ENCODE measurements around the gene ZNRF1. TPM values are rescaled to one million over a fixed set of nuclear protein-coding genes. Genes with fewer than 3 reads are reported as not detected.

Gene ZNRF1
- total RNA-seq, 2 experiments from 2014 or later = 40.9 to 45.6 TPM

DNA sequence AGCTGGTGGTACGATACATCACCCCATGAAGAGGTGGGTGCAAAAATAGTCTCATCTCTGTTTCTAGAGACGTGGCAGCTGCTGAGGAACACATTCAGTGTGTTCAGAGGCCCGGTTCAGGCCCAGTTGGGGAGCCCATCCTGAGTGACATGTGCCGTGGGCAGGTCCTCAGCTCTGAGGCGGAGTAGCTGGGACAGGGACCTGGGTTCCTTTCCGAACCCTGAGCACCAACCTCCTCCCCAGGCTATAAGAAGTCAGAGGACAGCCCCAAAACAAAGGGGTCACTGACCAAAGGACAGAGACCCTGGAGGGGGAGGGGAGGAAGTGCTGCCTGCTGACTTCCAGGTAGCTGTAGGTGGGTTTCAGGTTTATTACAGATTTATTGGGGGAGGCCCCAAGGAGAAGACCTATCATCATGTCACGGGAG lies 112.7 kb downstream of the ZNRF1 start:
- Mint-ChIP-seq H3K4me1 (ENCODE audit: low read depth) (peaks cover 54% of the 10 kb centered on the region), H3K27ac (peak overlapping the region; percentile 85), H3K27me3 (peaks cover 7% of the 10 kb centered on the region), H3K36me3 (peaks cover 11% of the 10 kb centered on the region), H3K4me3 (peak overlapping the region; percentile 83), H3K9me3 (no peaks in the 10 kb centered on the region)
- POLR2A ChIA-PET = interaction anchor here (0.5 to 5.3 kb wide), 15 partner anchors 8 to 293 kb away, joined by 3 to 56 read pairs (median 4); partner anchors contain the start of genes WDR59 and ZNRF1
- no peak for DNase-seq
- intact Hi-C loops (cut with micrococcal nuclease) = loop anchor here (1.0 to 2.0 kb wide), 7 partner anchors 37 to 411 kb away; partner anchors contain the start of genes MLKL, WDR59 and ZFP1
- CTCF ChIA-PET = interaction anchor here (0.5 to 7.4 kb wide), 43 partner anchors 8 to 411 kb away, joined by 3 to 222 read pairs (median 6); partner anchors contain the start of genes FA2H, MLKL, WDR59 and ZNRF1

DNA sequence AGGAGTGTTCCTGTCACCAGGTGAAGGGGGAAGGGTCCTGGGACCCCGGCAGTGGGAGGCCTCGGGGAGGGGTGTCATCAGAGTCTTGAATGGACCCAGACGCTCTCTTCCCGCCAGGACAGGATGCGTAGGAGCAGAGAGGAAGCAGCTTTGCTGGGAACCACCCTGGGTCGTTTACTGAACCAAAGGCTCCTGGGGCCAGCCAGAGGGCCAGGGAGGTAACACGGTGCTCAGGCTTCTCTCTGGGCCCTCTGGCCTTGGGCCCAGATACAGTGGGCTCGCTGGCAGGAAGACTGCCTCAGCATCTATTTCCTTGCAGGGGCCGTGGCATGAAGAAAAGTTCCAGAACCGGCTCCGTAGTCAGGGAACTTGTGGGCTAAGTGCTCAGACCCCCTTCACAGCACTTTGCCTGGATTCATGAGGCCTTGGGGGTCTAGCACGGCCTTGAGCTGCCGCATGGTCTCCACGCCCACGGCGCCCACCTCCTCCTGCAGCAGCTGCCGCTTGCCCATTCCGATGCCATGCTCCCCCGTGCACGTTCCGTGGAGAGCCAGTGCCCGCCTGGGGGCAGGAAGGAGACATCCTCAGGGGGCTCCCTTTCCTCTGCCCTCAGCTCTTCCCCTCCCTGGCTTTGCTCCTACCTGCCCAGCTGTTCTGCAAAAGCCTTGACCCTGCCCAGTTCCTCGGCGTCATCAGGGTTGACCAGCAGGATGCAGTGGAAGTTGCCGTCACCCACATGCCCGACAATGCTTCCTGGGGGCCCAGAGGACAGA lies 113.3 kb downstream of the ZNRF1 start:
- peaks cover 7% of the 10 kb centered on the region for H3K27me3 Mint-ChIP-seq
- H3K4me1 Mint-ChIP-seq (ENCODE audit: low read depth) = peaks cover 48% of the 10 kb centered on the region
- intact Hi-C loops (cut with micrococcal nuclease) = loop anchor here (1.0 to 2.0 kb wide), 7 partner anchors 37 to 411 kb away; partner anchors contain the start of genes MLKL, WDR59 and ZFP1
- ChIA-PET POLR2A (interaction anchor here (0.8 to 5.3 kb wide), 7 partner anchors 12 to 127 kb away, joined by 3 to 56 read pairs (median 6); partner anchors contain the start of genes WDR59 and ZNRF1), CTCF (interaction anchor here (0.5 to 7.4 kb wide), 31 partner anchors 10 to 385 kb away, joined by 3 to 222 read pairs (median 6); partner anchors contain the start of genes FA2H, WDR59 and ZNRF1)
- H3K4me3 Mint-ChIP-seq = peak overlapping the region; percentile 10
- DNase-seq = no peak
- H3K36me3 Mint-ChIP-seq = peaks cover 10% of the 10 kb centered on the region
- H3K9me3 Mint-ChIP-seq = no peaks in the 10 kb centered on the region
- H3K27ac Mint-ChIP-seq = peak overlapping the region; percentile 85

DNA sequence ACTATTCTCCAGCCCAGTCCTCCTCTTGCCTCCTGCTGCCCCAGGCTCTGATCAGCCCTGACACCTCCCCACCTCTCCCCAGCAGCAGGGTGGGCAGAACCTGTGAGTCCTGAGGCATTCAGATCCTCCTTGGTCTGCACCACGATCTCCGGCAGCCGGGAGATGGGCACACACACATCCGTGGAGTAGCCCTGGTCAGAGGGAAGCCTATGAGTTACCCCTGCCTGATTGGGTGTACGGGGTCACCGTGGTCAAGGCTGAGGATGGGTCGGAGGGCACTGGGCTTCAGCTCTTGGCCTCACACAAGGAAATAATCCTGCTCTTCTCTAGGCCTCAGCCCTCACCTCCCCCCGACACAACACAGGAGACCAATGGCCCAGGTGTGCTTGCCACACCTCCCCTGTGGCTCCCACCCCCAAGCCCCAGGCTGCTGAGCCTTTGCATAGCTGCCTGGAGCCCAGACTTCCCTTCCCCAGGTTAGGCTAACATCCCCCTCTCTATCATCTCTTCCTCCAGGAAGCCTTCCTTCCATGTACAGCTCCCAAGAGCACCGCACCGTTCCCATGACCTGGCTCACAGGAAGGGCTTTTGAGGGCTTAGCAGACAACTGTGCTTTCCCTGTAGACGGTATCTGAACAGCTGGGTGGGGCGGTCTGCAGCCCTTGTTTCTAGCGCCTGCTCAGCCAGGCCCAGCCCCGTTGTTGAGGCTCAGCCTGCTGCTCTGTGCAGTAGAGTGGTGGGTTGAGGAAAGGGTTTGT lies 114.1 kb downstream of the ZNRF1 start:
- CTCF ChIA-PET = interaction anchor here (0.6 to 7.4 kb wide), 5 partner anchors 38 to 300 kb away, joined by 3 to 222 read pairs (median 27); partner anchors contain the start of gene ZNRF1
- DNase-seq = no peak
- Mint-ChIP-seq H3K9me3 (no peaks in the 10 kb centered on the region), H3K4me3 (no peak overlapping the region), H3K27ac (no peak overlapping the region), H3K36me3 (peaks cover 9% of the 10 kb centered on the region), H3K4me1 (ENCODE audit: low read depth) (peaks cover 44% of the 10 kb centered on the region), H3K27me3 (peaks cover 7% of the 10 kb centered on the region)
- POLR2A ChIA-PET = interaction anchor here (0.9 kb wide), 1 partner anchor 128 kb away, joined by 4 read pairs; the partner anchor contains the start of gene WDR59
- intact Hi-C loops (cut with micrococcal nuclease) = no loop called here

DNA sequence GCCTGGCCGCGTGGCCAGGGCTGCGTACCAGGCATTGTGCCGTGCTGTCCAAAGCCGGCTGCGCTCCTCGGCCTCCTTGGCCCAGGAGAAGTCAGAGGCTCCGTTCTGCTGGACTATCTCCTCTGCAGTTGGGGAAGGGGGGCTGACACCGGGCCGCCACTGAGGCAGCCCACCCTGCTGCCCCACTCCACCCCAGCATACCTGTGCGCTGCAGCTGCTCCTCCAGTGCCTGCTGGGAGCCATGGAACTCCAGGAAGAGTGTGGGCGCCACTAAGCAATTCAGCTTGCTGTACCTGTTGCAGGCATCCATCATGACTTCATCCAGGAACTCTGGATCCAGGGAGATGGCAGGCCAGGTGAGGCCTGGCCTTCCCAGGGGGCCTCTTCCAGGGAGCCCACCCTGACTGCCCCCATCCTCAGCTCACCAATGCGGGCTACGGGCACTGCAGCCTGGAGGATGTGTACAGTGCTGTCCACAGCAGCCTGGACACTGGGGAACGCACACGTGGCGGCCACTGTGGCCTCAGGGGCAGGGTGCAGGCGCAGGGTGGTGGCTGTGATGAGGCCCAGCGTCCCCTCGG lies 114.8 kb downstream of the ZNRF1 start:
- CTCF ChIA-PET = interaction anchor here (0.6 to 7.4 kb wide), 2 partner anchors 118 to 251 kb away, joined by 3 to 222 read pairs; partner anchors contain the start of gene ZNRF1
- Mint-ChIP-seq H3K9me3 (no peaks in the 10 kb centered on the region), H3K27me3 (peaks cover 7% of the 10 kb centered on the region), H3K27ac (no peak overlapping the region), H3K4me3 (no peak overlapping the region), H3K36me3 (peaks cover 4% of the 10 kb centered on the region), H3K4me1 (ENCODE audit: low read depth) (peaks cover 39% of the 10 kb centered on the region)
- intact Hi-C loops (cut with micrococcal nuclease) = no loop called here
- DNase-seq = no peak
- POLR2A ChIA-PET = no interaction called here

DNA sequence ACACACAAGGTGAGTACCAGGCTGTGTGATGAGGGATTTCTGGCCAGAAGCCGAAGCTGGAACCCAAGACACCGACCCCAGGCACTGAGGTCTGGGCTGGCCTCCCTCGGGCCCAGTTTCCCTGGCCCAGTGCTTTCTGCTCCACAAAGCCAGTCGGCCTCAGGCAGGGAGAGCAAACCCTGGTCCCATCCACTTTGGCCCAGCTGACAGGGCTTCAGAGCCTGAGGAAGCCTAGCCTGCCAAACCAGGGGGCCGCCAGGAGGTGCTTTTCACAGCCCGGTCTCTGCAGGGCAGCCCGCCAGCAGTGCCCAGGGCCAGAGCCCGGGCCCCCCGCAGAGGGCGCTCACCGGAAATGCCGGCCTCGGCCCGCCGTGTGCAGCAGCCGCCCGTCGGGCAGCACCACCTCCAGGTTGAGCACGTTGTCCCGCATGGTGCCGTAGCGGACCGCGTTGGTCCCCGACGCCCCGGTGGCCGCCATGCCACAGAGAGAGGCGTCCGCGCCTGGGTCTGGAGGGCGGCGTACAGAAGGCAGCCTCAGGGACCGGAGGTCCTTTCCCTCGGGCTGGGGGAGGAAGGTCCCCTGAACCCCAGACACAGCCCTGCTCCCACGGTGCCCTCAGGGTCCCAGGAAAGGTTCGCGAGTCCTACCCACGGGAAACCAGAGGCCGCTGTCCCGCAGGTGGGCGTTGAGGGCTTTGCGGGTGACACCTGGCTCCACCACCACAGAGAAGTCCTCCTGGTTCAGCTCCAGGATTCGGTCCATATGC lies 115.5 kb downstream of the ZNRF1 start:
- CTCF ChIA-PET = interaction anchor here (7.4 kb wide), 1 partner anchor 119 kb away, joined by 222 read pairs; the partner anchor contains the start of gene ZNRF1
- intact Hi-C loops (cut with micrococcal nuclease) = no loop called here

DNA sequence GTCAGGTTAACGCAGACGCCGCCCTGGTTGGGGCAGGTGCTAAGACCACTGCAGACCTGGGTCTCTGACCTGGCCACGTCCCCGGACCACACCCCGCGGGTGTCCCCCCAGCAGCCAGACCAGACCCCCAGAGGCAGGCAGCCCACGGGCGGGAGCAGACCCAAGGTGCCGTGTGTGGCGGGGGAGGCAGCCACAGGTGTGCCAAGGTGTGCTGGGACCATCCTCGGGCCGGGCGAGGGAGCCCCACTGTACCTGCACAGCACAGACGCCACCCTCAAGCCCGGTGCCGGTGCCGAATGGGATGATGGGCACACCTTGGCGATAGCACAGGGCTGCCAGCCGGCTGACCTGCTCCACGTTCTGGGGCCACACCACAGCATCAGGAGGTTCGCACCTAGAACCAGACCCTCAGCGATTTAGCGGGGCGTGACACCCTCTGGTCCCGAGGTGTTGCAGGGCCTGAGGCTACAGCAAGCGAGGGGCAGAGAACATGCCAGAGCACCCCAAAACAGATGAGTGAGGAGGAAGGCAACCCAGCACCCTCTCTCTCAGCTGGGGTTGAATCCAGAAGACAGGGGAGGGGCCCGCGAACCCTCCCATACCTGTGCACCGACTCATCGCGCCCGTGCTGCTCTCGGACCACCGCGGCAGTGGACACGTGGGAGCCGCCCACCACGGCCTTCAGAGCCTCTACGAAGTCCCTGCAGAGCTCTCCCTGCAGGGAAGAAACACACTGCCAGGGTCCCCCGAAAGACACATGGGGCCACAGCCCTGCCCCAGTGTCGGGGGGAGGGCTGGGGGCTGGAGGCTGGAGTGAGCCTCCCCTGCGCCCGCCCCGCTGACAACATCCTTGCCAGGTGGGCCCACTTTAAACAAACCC lies 116.4 kb downstream of the ZNRF1 start:
- Mint-ChIP-seq H3K9me3 (no peaks in the 10 kb centered on the region), H3K27me3 (peaks cover 7% of the 10 kb centered on the region), H3K36me3 (no peaks in the 10 kb centered on the region), H3K27ac (no peak overlapping the region), H3K4me3 (no peak overlapping the region), H3K4me1 (ENCODE audit: low read depth) (peaks cover 23% of the 10 kb centered on the region)
- intact Hi-C loops (cut with micrococcal nuclease) = no loop called here
- POLR2A ChIA-PET = no interaction called here
- CTCF ChIA-PET = interaction anchor here (7.4 kb wide), 1 partner anchor 119 kb away, joined by 222 read pairs; the partner anchor contains the start of gene ZNRF1
- DNase-seq = no peak

More for the DNA sequence above, 115.5 kb downstream of the ZNRF1 start:
- Mint-ChIP-seq H3K27ac (no peak overlapping the region), H3K36me3 (no peaks in the 10 kb centered on the region), H3K27me3 (peaks cover 7% of the 10 kb centered on the region), H3K4me1 (ENCODE audit: low read depth) (peaks cover 31% of the 10 kb centered on the region), H3K4me3 (no peak overlapping the region), H3K9me3 (no peaks in the 10 kb centered on the region)
- no peak for DNase-seq
- POLR2A ChIA-PET = no interaction called here

DNA sequence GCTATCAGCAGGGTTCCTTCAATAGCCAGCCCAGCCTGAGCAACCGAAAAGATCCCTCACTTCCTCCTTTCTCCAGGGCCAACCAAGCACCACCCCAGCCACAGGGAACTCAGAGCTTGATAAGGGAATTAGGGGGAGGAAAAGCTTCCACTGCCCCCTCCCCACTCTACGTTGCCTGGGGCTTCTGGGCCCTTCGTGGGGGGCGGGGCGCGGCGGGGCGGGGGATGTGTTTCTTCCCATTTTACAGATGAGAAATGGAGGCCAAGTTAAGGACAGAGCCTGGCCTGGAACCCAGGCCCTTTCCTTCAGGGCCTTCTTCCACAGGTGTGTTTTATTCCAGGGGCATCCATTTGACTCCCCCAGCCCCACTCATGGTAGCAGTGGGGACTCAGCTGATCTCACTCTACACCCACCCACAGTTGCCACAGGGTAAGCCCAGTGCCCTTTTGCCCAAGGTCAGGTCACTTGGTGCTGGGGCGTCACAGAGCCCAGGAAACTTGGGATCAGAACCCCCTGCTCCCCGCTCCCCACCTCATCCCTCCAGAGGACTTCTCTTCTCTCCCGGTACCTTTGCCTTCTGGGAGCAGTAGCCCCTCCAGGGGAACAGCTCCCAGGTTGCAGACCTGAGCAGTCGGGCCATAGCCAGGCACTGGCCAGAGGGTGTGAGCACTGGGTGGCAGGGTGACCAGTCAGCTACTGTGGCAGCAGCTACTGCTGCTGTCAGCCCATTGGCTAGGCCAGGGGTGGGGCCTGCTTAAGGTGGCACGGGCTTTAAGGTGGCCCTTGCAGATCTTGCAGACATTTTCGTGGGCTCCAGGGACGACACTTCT lies 117.5 kb downstream of the ZNRF1 start, which contains the start of gene LDHD:
Gene LDHD (minus strand): TSS at position 700 of the 830 bp plus-strand sequence. CDS start 60 bp downstream, at position 640.
- intact Hi-C loops (cut with micrococcal nuclease) = no loop called here
- Mint-ChIP-seq H3K27ac (no peak within 1 kb of the TSS), H3K36me3 (no peaks in the 10 kb centered on the region), H3K4me3 (peak within 1 kb of the TSS; percentile 50), H3K9me3 (peaks cover 1% of the 10 kb centered on the region), H3K4me1 (ENCODE audit: low read depth) (peaks cover 12% of the 10 kb centered on the region), H3K27me3 (peaks cover 7% of the 10 kb centered on the region)
- ChIA-PET POLR2A (no interaction called here), CTCF (interaction anchor here (3.9 kb wide), 1 partner anchor 118 kb away, joined by 15 read pairs; the partner anchor contains the start of gene ZNRF1)
- DNase-seq = peak; percentile 37

DNA sequence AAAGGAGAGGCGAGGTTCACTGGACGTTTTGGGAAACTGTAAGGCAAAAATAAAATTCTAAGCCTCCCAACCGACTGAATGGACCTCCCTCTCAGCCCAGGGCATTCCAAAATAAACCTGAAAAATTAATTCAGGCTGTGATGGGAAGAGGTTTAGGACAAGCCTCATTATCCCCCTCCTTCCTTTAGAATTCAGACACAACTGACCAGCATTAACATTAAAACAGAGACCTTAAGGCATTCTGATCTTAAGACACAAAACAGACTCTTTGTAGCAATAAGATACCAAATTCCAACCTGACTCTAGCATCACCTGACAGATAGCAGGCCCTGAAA lies 118.1 kb downstream of the ZNRF1 start:
- H3K9me3 Mint-ChIP-seq = peaks cover 7% of the 10 kb centered on the region
- intact Hi-C loops (cut with micrococcal nuclease) = no loop called here
- ChIA-PET CTCF (interaction anchor here (3.9 kb wide), 1 partner anchor 119 kb away, joined by 15 read pairs; the partner anchor contains the start of gene ZNRF1), POLR2A (no interaction called here)
- peaks cover under 1% of the 10 kb centered on the region for H3K36me3 Mint-ChIP-seq
- H3K27me3 Mint-ChIP-seq = peaks cover 7% of the 10 kb centered on the region
- H3K4me1 Mint-ChIP-seq (ENCODE audit: low read depth) = peaks cover 6% of the 10 kb centered on the region
- no peak overlapping the region for H3K4me3 Mint-ChIP-seq
- no peak for DNase-seq
- H3K27ac Mint-ChIP-seq = no peak overlapping the region

DNA sequence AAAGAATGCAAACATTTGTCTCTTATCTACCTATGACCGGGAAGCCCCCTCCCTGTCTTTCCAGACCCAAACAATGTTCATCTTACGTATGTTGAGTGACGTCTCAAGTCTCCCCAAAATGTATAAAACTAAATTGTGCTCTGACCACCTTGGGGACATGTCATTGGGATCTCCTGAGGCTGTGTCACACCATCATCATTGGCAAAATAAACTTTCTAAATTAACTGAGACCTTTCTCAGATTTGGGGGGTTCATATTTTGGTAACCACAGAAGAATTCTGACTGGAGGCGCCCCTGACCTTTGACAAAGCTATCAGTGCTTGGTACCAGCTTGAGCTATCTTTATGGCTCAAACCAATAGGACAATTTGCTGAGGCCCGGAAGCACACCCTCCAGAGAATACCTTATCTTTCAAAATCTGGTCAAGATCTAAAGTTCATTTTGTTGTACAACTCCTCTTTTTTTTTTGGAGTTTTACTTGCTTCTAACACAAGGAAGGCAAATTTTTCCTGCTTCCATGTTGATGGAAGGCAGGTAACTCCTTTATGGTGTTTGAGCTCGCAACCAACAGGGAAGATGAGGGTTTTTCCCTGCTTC lies 120.2 kb downstream of the ZNRF1 start:
- Mint-ChIP-seq H3K9me3 (peaks cover 15% of the 10 kb centered on the region), H3K36me3 (peaks cover 6% of the 10 kb centered on the region), H3K27ac (no peak overlapping the region), H3K4me1 (ENCODE audit: low read depth) (no peaks in the 10 kb centered on the region), H3K27me3 (no peaks in the 10 kb centered on the region), H3K4me3 (no peak overlapping the region)
- DNase-seq = no peak
- CTCF ChIA-PET = interaction anchor here (0.5 to 3.9 kb wide), 3 partner anchors 8 to 121 kb away, joined by 4 to 15 read pairs (median 4); partner anchors contain the start of gene ZNRF1
- POLR2A ChIA-PET = interaction anchor here (0.6 kb wide), 1 partner anchor 131 kb away, joined by 3 read pairs; no protein-coding TSS in a partner anchor
- intact Hi-C loops (cut with micrococcal nuclease) = no loop called here
